ENCODE measurements around the gene RGS6. TPM values are rescaled to one million over a fixed set of nuclear protein-coding genes. Genes with fewer than 3 reads are reported as not detected.
A peak's percentile ranks its signal among the peaks of the same experiment; 100 is the strongest.

RGS6 gene
- total and polyA plus RNA-seq, 7 donors, result 0.19 to 1.6 (median 0.42) TPM

DNA sequence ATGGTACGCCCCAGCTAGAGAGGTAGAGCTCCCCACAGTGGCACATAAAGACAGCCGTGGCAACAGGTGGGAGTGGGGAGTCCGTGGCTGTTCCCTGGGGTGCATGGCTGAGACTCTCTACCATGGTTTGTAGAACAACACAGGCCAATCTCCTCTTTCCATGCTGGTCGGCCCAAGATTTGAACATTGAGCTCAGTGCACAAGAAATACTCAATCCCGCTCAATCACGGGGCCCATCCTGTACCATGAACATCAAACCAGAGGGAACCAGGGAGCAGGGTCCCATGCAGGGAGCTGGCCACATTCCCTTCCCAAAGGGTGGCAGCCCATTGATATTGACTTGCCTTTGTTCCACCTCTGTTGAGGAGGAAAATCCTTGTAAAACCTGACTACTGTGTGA is 608.6 kb downstream of the RGS6 start:
- H3K36me3 ChIP-seq (ENCODE audit: insufficient read depth in 1 of 2, low read depth in 1 of 2), result no peaks in the 10 kb centered on the region
- no peak for ATAC-seq
- no peaks in the 10 kb centered on the region for H3K27me3 ChIP-seq (ENCODE audit: insufficient read depth in 3 of 3, low read length in 2 of 3)
- peaks cover 12% of the 10 kb centered on the region for H3K4me1 ChIP-seq
- WGBS, 3 donors, result 91 to 96% (median 93%) methylated on average over 6 of the region's 6 CpGs
- no peak for TF ChIP-seq CTCF (IDR thresholded peaks at IDR 0.05)
- no peak for DNase-seq
- H3K4me3 ChIP-seq, result no peak overlapping the region
- intact Hi-C loops (cut with DNase I), result no loop called here
- no peaks in the 10 kb centered on the region for H3K9me3 ChIP-seq
- H3K27ac ChIP-seq, result no peak overlapping the region

- no peak for ATAC-seq
Observed at GRCh38 chr14:72541546-72541945, 609.3 kb downstream of the RGS6 start.

DNA sequence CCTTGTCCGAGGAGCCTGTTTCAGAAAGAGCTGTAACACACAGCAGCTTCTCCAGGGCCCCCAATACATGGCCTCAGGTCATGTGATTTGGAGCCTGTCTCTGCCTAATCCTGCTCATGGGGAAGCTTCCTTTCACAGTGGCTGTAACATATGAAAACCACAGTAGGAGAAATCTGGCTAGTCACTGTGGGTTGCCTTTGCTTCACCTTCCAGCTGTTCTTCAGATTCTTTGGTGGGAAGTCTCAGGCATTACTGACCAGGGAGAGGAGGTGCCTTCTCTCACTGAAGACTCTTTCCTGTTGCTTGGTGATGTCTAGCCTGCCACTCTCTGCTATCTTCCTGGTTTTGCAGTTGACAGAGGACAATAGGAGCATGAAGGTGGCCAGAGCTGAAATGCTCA is 611.1 kb downstream of the RGS6 start:
- ATAC-seq (no peak), DNase-seq (no peak)
- Histone ChIP-seq H3K4me3 (no peak overlapping the region), H3K27ac (no peak overlapping the region), H3K4me1 (peaks cover 26% of the 10 kb centered on the region), H3K27me3 (ENCODE audit: insufficient read depth in 3 of 3, low read length in 2 of 3) (no peaks in the 10 kb centered on the region), H3K36me3 (ENCODE audit: insufficient read depth in 1 of 2, low read depth in 1 of 2) (no peaks in the 10 kb centered on the region), H3K9me3 (no peaks in the 10 kb centered on the region)
- 79 to 90% (median 88%) methylated on average over 1 of the region's 1 CpG for WGBS, 3 donors
- no peak for TF ChIP-seq CTCF (IDR thresholded peaks at IDR 0.05)
- intact Hi-C loops (cut with DNase I), result no loop called here

More at GRCh38 chr14:72541546-72541945, 609.3 kb downstream of the RGS6 start:
- Histone ChIP-seq H3K4me3 (no peak overlapping the region), H3K27me3 (ENCODE audit: insufficient read depth in 3 of 3, low read length in 2 of 3) (no peaks in the 10 kb centered on the region), H3K9me3 (no peaks in the 10 kb centered on the region), H3K27ac (no peak overlapping the region), H3K36me3 (ENCODE audit: insufficient read depth in 1 of 2, low read depth in 1 of 2) (no peaks in the 10 kb centered on the region), H3K4me1 (peaks cover 19% of the 10 kb centered on the region)
- WGBS, 3 donors, result 93 to 94% (median 94%) methylated on average over 8 of the region's 8 CpGs
- TF ChIP-seq CTCF (IDR thresholded peaks at IDR 0.05), result no peak
- intact Hi-C loops (cut with DNase I), result no loop called here
- DNase-seq, result no peak

GRCh38 chr14:72544615-72545387 is 612.6 kb downstream of the RGS6 start:
- H3K27ac ChIP-seq, result no peak overlapping the region

More at GRCh38 chr14:72544615-72545387, 612.6 kb downstream of the RGS6 start:
- intact Hi-C loops (cut with DNase I), result loop anchor here in 1 of 2 donors (5.0 kb wide), 1 partner anchor 98 kb away; no protein-coding TSS in a partner anchor
- H3K4me3 ChIP-seq, result no peak overlapping the region
- DNase-seq (no peak), ATAC-seq (peak; percentile 16 to 63 (median 36))
- no peak for TF ChIP-seq CTCF (IDR thresholded peaks at IDR 0.05)
- no peaks in the 10 kb centered on the region for H3K27me3 ChIP-seq (ENCODE audit: insufficient read depth in 3 of 3, low read length in 2 of 3)
- 22 to 29% (median 24%) methylated on average over 7 to 8 of the region's 8 CpGs for WGBS, 3 donors
- H3K36me3 ChIP-seq (ENCODE audit: insufficient read depth in 1 of 2, low read depth in 1 of 2), result no peaks in the 10 kb centered on the region
- H3K4me1 ChIP-seq, result peaks cover 26% of the 10 kb centered on the region
- no peaks in the 10 kb centered on the region for H3K9me3 ChIP-seq
